ENCODE data around the gene CEACAM16.
A peak's percentile ranks its signal among the peaks of the same experiment; 100 is the strongest.

Gene CEACAM16

DNA sequence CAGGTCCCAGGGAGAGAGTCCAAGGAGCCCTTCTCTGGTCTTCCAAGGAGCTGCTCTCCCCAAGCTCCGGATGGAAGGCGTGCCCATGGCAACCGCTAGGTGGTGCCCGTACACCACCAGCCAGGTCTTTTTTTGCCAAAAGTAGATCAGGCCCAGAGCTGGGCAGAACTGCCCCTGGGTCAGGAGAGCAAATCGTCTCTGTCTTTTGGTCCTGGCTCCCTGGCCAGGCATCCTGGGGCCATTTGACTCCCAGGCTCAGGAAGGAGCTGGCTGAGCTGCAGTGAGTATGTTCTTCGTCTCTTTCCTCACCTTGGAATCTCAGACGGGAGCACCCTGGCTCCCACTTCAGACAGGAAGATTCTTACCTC, 25.0 kb downstream of the CEACAM16 start:
- DNase-seq: peak in 50 of 56 donors; percentile 4 to 78 (median 44)

DNA sequence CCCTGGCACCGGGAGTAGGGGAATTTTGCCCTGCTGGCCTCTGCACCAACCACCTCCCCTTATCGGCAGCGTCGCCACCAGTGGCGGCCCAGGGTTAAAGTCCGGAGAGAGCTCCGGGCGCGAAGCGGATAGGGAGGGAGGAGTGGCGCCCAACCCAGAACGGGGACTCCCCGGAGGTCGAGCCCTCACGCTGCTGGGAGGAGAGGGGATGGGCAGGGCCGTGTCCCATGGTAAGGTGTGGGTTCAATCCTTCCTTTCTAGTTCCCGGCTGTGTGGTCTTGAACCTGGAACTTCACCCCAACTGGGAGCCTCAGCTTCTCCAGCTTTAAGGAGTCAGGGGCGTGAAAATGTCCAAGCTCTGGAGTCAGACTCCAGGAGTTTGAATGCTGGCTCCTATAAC, 26.3 kb downstream of the CEACAM16 start:
- no peak for DNase-seq

DNA sequence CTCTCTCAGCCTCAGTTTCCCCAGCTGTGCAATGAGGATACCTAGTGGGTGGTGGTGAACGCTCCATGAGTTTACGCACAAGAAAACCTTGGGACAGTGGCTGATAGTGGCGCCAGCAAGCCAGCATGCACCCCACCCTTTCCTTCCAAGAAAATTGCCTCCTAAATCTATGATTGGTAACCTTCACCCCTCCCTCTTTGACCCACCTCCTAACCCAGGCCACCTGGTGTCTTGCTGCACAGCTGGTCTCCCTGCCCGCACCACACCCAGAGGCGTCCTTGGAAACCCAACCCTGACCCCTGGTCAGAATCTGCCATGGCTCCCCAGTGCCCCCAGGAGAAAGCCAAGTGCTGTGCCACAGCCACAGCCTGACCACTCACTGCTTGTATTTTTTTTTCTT, 26.7 kb downstream of the CEACAM16 start:
- DNase-seq: no peak

DNA sequence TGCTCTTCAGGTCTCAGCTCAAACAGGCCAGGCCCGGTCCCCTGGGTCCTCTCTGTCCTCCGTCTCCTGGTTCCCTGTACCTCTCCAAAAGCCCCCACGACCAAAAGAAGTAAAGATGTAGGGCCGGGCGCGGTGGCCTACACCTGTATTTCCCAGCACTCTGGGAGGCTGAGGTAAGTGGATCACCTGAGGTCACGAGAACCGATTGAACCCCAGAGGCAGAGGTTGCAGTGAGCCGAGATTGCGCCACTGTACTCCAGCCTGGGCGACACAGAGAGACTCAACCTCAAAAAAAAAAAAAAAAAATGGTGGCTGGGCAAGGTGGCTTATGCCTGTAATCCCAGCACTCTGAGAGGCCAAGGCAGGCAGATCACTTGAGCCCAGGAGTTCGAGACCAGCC, 27.5 kb downstream of the CEACAM16 start:
- no peak for DNase-seq

DNA sequence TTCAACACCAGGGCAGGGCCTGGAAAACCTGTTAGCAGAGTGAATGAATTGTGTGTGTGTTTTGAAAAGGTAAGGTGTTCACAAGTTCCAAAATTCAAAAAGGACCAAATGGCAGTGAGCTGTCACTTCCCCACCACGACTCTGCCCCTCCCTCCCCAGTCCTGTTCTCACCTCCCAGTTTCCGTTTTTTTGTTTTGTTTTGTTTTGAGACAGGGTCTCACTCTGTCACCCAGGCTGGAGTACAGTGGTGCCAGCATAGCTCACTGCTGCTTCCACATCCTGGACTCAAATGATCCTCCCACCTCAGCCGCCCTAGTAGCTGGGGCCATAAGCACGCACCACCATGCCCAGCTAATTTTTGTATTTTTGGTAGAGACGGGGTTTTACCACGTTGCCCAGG, 29.2 kb downstream of the CEACAM16 start:
- DNase-seq: no peak

DNA sequence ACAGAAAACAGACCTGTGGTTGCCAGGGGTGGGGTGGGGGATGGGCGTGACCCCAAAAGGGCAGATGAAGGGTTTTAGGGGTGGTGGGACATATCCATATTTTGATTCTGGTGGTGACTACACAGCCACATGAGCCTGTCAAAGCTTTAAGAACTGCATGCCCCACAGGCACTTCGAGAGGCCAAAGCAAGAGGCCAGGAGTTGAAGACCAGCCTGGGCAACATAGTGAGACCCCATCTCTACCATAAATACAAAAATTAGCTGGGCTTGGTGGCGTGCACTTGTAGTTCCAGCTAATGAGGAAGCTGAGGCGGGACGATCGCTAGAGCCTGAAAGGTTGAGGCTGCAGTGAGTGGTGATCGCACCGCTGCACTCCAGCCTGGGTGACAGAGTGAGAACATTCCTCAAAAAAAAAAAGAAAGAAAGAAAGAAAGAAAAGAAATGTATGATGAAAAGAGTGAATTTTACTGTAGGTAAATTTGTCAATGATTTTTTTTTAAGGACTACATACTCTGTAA, 30.6 kb downstream of the CEACAM16 start:
- DNase-seq: no peak

DNA sequence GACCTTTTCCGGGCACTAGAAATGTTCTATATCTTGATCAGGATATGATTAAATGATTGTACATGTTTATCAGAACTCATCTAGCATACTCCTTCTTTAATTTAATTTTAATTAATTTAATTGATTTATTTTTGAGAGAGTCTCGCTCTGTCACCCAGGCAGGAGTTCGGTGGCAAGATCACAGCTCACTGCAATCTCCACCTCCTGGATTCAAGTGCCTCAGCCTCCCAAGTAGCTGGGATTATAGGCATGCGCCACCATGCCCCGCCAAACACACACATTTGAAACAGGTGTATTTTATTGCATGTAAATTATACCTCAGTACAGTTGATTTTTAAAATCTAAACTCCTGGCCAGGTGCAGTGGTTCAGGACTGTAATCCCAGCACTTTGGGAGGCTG, 32.1 kb downstream of the CEACAM16 start:
- no peak for DNase-seq

DNA sequence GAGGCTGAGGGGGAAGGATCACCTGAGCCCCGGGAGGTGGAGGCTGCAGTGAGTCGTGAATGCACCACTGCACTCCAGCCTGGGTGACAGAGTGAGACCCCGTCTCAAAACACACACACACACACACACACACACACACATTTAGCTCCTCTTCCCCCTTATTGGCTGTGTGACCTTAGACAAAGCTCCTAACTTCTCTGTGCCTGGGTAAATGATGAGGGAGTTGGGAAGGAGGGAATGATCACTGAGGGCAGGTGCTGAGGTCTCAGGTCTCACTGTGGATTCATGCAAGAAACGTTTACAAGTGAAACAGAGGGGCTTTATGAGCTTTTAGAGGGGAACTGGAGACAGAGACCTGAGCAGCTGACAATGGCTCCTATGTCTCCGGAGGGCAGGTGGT, 32.7 kb downstream of the CEACAM16 start:
- DNase-seq: no peak

DNA sequence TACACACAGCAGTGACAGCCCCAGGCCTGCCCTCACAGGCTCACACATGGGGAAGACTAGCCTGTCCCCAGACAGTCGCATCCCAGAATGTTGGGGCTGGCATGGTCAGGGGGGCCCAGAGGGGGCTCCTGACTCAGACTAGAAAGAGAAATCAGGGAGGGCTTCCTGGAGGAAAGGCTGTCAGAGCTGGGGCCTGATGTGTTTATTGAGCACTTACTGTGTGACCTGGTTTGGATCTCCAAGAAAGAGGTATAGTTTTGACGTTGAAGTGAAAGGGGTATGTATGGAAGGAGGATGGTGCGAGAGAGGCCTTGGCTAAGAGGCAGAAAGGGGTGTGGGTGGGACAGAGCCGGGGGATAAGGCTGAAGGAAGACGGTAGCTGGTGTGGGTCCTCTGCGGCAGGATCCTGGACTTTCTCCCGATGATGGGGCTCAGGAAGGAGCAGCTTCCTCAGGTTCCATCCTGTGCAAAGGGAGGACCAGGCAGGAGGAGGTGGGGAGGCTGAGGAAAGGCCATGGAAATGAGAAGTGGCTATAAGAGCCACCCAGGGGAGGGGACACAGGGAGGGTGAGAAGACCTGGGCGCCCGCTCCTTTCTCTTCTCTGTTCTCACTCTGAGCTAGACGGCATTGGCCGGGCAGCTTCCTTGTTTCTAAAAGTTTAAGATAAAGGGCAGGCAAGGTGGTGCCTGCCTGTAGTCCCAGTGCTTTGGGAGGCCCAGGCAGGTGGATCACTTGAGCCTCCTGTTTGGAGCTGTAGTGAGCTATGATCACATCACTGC, 33.5 kb downstream of the CEACAM16 start:
- no peak for DNase-seq

DNA sequence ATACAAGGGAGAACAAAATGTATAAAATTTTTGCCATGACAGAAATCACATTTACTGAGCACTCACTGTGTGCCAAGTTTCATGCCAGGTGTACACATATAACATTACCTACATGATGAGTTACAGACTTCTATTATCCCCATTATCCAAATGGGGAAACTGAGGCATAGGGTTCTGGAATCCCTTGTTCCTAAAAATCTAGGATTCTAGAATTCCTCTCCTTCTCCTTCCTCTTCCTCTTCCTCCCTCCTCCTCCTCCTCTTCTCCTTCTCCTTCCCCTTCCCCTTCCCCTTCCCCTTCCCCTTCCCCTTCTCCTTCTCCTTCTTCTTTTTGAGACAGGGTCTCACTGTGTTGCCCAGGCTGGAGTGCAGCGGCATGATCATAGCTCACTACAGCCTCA, 35.4 kb downstream of the CEACAM16 start:
- DNase-seq: no peak

DNA sequence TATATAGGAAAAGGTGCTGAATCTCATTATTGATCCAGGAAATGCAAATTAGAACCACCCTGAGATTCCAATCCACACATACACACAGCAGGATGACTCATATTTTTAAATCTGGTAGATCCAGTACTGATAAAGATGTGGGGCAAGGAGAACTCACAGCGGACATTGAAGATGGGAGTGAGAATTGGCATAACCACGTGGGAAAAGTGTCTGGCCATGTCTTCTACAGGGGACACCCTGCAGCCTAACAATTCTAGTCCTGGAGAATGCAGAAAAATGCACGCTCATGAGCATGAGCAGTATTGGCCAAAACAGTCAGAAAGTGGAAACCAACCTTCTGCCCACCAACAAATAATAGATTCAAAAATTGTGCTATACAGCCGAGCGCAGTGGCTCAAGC, 36.1 kb downstream of the CEACAM16 start:
- DNase-seq: no peak

DNA sequence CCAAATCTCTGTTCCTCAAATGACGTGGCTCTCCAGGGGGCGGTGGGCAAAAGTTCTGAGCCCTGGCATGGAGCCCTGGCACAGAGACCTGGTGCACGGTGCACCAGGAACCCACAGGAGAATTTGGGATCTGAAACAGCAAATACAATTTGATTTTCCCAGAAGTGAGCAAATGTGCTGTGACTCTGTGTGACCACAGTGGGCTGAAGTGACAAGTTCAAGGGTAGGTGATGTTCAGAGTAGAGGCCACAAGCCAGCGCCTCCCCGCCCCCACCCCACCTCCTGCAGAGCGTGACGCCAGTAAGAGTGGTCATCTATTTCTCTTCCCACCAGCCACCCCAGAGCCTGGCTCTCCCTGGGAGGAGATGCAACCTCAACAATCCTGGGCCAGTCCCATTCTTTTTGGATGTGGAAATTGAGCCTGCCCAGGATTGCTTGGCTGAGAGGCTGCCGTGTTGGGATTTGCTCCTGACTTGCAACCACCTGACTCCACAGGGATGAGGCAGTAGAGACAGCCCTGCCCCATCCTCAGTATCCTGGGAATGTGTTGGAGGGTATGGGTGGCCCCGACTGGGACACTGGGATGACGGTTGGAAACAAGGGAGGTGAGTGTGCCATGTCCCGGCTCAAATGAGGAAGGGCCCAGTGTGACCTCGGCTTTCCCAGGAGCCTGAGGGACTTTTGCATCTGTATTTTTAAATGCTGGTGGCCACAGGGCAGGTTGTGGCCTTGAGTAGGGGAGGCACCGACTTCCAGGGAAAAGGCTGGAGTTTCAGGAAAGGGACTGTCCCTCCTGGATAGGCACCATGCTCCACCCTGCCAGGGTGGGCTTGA, 38.5 kb downstream of the CEACAM16 start:
- no peak for DNase-seq

DNA sequence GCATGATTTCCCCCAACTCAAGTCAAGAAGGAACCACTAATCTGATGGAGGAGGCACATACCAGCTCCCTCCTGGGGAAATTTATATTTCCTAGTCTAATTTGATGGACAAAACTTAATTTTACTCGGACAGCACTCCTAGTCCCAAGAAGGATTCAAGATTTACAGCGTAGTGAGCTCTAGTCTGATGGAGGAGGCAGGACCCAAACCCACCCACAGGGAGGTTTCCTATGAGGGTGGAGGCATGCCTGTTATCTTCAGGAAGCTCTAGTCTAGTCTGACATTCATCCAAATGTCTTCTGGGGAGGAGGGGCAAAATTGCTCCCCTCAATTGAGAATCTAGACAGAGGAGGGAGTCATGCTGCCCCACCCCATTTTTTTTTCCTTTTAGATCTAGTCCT, 39.2 kb downstream of the CEACAM16 start:
- no peak for DNase-seq

DNA sequence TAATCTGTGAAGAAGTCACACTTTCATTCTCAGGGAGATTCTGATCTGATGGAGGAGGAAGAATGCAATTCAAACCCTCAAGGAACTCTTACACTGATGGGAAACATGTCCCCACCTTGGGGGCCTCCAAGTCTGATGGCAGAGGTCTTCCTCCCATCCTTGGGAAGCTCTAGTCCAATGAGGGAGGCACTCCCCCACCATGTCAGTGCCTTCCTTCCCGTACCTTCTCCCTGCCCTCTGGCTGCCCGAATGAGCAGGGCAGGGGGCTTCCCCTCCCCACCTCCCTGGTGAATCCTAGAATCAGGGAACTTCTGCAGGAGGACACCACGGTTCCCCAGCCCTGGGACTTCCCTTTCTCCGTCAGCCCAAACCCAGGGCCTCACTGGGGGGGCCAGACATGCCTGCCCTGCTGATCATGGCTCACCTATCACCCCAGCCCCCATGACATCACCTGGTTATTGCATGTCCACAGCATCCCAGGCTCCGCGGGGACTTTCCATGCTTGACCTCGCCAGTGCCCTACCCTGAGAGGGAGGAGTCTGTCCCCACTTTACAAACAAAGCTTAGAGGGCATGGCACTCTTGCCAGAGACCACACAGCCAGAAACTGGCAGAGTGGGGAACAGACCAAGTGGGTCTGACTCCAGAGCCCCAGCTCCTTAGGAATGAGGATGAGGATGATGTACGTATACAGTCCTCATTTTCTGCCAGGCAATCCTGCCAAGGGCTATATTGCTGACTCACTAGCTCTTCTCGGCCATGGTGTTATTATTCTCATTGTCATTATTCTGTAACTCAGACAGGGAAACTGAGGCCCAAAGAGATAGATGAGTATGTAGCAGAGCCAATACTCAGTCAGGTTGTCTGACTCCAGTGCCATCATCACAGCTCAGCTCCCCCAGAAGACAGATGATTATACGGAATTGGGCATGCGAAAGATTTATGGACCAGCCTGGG, 39.9 kb downstream of the CEACAM16 start:
- peak in 1 of 56 donors; percentile 6 for DNase-seq

DNA sequence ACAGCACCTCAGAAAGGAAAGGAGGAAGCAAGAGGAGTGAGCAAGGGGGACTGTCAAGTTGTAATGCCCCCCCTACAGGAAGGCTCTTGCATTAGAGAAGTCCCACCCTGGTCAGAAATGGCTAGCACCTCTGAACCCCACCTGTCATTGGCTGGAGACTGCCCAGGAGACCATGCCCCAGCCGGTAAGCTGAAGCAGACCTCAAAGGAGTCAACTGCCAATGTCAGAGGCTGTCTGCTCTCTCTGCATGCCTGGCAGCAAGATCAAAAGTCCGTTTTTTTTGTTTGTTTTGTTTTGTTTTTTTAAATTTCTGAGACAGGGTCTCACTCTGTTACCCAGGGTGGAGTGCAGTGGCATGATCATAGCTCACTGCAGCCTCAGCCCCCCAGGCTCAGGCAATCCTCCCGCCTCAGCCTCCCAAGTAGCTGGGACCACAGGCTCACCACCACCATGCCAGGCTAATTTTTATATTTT, 41.4 kb downstream of the CEACAM16 start:
- no peak for DNase-seq

DNA sequence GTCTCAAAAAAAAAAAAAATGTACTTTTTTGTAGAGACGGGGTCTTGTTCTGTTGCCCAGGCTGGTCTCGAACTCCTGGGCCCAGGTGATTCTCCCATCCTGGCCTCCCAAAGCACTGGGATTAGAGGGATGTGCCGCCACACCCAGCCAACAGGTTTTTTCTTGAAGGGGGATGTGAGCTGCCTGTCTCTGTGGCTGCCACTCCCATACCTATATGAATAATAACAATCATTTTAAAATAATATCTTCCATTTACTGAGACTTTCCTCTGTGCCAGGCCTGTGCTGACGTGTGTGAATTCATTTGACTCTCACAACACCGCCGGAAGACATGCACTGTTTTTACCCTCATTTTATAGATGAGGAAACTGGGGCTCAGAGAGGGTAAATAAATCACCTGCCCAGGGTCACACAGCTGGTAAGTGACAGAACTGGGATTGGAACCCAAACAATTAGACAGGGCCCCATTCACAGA, 42.3 kb downstream of the CEACAM16 start:
- no peak for DNase-seq

DNA sequence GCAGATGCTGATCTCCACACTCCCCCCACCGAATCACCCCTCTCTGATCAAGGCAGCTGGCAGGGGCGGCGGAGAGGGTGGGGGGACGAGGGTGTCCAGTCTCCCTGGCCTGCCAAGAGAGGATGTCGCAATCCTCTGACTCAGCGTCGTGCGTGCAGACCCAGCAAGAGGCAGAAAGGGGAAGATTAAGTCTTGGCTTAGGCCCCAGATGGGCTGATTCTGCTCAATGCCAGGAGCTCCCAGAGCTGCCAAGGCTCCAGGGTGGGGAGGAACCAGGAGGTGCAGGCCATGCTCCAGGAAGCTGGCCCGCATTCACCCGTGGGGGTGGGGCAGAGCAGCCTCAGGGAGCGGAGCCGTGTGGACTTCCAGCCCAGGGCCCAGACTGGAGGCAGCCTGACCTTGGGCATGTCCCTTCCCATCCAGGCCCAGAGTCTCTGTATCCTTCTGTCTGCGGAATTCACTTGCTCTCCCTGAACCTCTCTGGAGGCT, 42.9 kb downstream of the CEACAM16 start:
- peak in 55 of 56 donors; percentile 24 to 91 (median 73) for DNase-seq

DNA sequence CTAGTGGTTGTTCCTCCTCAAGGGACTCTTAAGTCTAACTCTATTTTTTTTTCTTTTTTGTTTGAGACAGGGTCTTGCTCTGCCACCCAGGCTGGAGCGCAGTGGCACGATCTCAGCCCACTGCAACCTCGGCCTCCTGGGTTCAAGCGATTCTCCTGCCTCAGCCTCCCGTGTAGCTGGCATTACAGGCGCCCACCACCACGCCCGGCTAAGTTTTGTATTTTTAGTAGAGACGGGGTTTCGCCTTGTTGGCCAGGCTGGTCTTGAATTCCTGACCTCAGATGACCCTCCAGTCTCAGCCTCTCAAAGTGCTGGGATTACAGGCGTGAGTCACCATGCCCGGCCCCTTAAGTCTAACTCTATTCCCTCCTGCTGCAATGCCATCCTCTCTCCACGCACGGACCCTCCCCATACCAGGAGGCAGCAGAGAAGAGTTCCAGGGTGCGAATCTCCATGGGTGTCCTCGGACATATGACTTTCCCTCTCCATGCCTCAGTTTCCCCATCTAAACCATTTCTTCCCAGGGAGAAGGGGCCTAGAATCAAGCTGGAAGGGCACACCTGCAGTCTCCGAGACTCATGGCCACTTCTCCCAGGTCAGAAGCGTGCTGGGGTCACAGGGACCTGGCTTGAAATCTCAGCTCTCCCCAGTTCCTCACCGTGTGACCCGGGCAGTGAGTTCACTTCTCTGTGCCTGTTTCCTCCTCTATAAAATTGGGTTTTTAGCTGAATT, 43.5 kb downstream of the CEACAM16 start:
- no peak for DNase-seq

DNA sequence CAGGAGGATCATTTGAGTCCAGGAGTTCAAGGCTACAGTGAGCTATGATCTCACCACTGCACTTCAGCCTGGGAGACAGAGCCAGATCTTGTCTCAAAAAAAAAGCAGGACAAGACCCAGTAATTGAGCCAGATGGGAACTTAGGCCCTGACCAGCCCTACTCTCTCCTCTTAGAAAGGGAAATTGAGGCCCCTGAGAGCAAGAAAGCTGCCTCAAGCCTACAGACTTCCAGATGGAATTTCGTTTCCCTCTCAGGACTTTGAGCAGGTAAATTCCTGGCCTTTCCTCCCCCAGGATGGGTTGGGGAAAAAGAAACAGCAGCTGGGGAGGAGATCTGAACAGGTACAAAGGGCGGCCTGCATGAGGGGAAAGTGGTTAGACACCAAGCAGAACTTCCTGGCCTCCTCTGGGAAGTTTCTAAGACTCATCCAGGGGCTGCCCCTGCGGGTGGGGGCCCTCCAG, 46.0 kb downstream of the CEACAM16 start:
- no peak for DNase-seq

DNA sequence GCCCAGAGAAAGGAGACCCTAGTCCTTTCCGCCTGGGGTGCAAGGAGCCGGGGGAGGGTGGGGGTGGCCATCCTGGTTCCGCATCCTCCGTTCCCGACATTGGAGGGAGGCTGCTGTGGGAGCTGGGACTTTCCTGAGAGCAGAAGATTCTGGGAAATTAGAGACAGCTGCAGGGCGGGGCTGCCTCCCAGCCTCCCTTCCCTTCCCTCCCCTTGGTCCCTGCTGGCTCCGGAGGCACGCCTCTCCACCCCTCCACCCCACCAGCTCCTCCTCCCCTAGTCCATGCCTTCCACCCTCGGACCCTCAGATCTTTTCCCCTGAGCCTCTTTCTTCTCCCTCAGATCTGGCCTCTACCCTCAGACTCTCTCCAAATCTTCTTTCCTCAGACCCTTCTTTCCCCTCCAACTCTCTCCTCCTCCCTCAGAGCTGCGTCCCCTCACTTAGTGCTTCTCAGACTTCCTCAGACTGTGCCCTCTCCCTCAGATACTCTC, 46.4 kb downstream of the CEACAM16 start:
- no peak for DNase-seq

Measured in nucleus accumbens (tissue), 56 donors.